ENCODE measurements around the gene ANTXR2. TPM values are rescaled to one million over a fixed set of nuclear protein-coding genes. Genes with fewer than 3 reads are reported as not detected.

The ANTXR2 gene
- total RNA-seq, 1 experiment from 2014 or later: 31.0 TPM

GRCh38 chr4:80090090-80090489, 17.1 kb upstream of the ANTXR2 start:
- no peak for TF ChIP-seq CTCF (IDR thresholded peaks at IDR 0.05; ENCODE audit: unreplicated experiment)
- H3K36me3 Mint-ChIP-seq (ENCODE audit: insufficient read depth, unreplicated experiment): no peaks in the 10 kb centered on the region
- ChIA-PET POLR2A (no interaction called here), CTCF (interaction anchor here (0.6 to 0.7 kb wide), 3 partner anchors 44 to 1853 kb away, joined by 3 to 4 read pairs (median 3); no protein-coding TSS in a partner anchor)
- H3K4me3 Mint-ChIP-seq (ENCODE audit: unreplicated experiment): no peak overlapping the region
- H3K27me3 Mint-ChIP-seq (ENCODE audit: insufficient read depth, unreplicated experiment): no peaks in the 10 kb centered on the region
- no peak overlapping the region for H3K27ac Mint-ChIP-seq (ENCODE audit: low read depth, unreplicated experiment)
- no TSS peak for BruUV-seq (replicated peaks)
- no peak for DNase-seq (ENCODE audit: unreplicated experiment)
- intact Hi-C loops (cut with micrococcal nuclease): no loop called here
- H3K4me1 Mint-ChIP-seq (ENCODE audit: insufficient read depth, unreplicated experiment): peaks cover 6% of the 10 kb centered on the region
- no peaks in the 10 kb centered on the region for H3K9me3 Mint-ChIP-seq (ENCODE audit: unreplicated experiment)

DNA sequence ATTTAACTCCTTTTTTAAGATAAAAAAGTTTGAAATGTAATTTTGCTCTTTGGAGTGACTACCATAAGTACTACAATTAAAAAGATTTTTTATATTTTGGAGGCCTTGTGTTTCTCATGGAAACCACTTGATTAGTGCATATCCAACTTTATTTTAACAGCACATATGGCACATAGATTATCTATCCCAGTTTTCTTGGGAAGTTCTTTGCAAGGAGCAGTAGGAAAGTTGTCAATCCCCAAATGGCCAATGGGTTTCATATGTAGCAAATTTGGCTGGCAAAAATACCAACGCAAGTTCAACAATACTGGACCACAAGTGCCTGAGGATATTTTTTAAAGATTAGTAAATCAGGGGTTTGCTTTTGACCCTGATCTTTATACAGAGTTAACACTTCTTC, 15.4 kb upstream of the ANTXR2 start:
- BruUV-seq (replicated peaks): no TSS peak
- H3K36me3 Mint-ChIP-seq (ENCODE audit: insufficient read depth, unreplicated experiment): no peaks in the 10 kb centered on the region
- POLR2A ChIA-PET: interaction anchor here (0.5 to 0.6 kb wide), 2 partner anchors 49 kb away, joined by 3 to 4 read pairs; no protein-coding TSS in a partner anchor
- H3K4me1 Mint-ChIP-seq (ENCODE audit: insufficient read depth, unreplicated experiment): peaks cover 6% of the 10 kb centered on the region
- no peak overlapping the region for H3K4me3 Mint-ChIP-seq (ENCODE audit: unreplicated experiment)
- CTCF ChIA-PET: interaction anchor here (0.6 kb wide), 1 partner anchor 58 kb away, joined by 3 read pairs; no protein-coding TSS in a partner anchor
- no peak overlapping the region for H3K27ac Mint-ChIP-seq (ENCODE audit: low read depth, unreplicated experiment)
- no peak for TF ChIP-seq CTCF (IDR thresholded peaks at IDR 0.05; ENCODE audit: unreplicated experiment)
- intact Hi-C loops (cut with micrococcal nuclease): no loop called here
- H3K27me3 Mint-ChIP-seq (ENCODE audit: insufficient read depth, unreplicated experiment): no peaks in the 10 kb centered on the region
- H3K9me3 Mint-ChIP-seq (ENCODE audit: unreplicated experiment): no peaks in the 10 kb centered on the region
- DNase-seq (ENCODE audit: unreplicated experiment): no peak

GRCh38 chr4:80086296-80086695, 13.3 kb upstream of the ANTXR2 start:
- peak; percentile 84 for DNase-seq (ENCODE audit: unreplicated experiment)
- Mint-ChIP-seq H3K9me3 (ENCODE audit: unreplicated experiment) (no peaks in the 10 kb centered on the region), H3K4me1 (ENCODE audit: insufficient read depth, unreplicated experiment) (peaks cover 10% of the 10 kb centered on the region), H3K27me3 (ENCODE audit: insufficient read depth, unreplicated experiment) (no peaks in the 10 kb centered on the region), H3K36me3 (ENCODE audit: insufficient read depth, unreplicated experiment) (no peaks in the 10 kb centered on the region), H3K4me3 (ENCODE audit: unreplicated experiment) (no peak overlapping the region), H3K27ac (ENCODE audit: low read depth, unreplicated experiment) (no peak overlapping the region)
- CTCF ChIA-PET: interaction anchor here (0.7 kb wide), 1 partner anchor 127 kb away, joined by 4 read pairs; no protein-coding TSS in a partner anchor
- no TSS peak for BruUV-seq (replicated peaks)
- POLR2A ChIA-PET: interaction anchor here (0.7 to 1.7 kb wide), 7 partner anchors 9 to 126 kb away, joined by 3 to 8 read pairs (median 4); partner anchors contain the start of gene ANTXR2
- intact Hi-C loops (cut with micrococcal nuclease): no loop called here
- no peak for TF ChIP-seq CTCF (IDR thresholded peaks at IDR 0.05; ENCODE audit: unreplicated experiment)

DNA sequence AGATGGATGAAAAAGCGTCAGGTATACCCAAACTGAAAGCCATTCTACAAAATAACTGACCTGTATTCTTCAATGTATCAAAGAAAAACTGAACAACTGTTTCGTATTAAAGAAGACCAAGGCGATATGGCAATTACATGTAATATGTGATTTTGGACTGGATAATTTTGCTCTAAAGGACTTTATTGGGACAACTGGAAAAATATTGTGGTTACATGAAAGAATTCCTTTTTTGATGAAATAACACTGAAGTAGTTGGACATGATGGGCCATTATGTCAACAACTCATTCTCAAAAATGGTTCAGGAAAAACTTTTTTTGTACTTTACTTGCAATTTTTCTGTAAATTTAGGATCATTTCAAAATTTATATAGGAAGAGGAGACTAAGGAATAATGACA, 12.1 kb upstream of the ANTXR2 start:
- BruUV-seq (replicated peaks): no TSS peak
- no peak for DNase-seq (ENCODE audit: unreplicated experiment)
- Mint-ChIP-seq H3K4me3 (ENCODE audit: unreplicated experiment) (no peak overlapping the region), H3K9me3 (ENCODE audit: unreplicated experiment) (no peaks in the 10 kb centered on the region), H3K27ac (ENCODE audit: low read depth, unreplicated experiment) (no peak overlapping the region), H3K36me3 (ENCODE audit: insufficient read depth, unreplicated experiment) (no peaks in the 10 kb centered on the region), H3K27me3 (ENCODE audit: insufficient read depth, unreplicated experiment) (no peaks in the 10 kb centered on the region), H3K4me1 (ENCODE audit: insufficient read depth, unreplicated experiment) (peaks cover 12% of the 10 kb centered on the region)
- POLR2A ChIA-PET: no interaction called here
- intact Hi-C loops (cut with micrococcal nuclease): no loop called here
- no peak for TF ChIP-seq CTCF (IDR thresholded peaks at IDR 0.05; ENCODE audit: unreplicated experiment)
- CTCF ChIA-PET: interaction anchor here (0.6 kb wide), 1 partner anchor 1158 kb away, joined by 3 read pairs; no protein-coding TSS in a partner anchor
